ENCODE data around the gene FHAD1. TPM values are rescaled to one million over a fixed set of nuclear protein-coding genes. Genes with fewer than 3 reads are reported as not detected.

The FHAD1 gene
- total RNA-seq, 4 donors from 2014 or later = 0.95 to 1.7 TPM; not detected in 2

GRCh38 chr1:15210651-15211375 lies 36.2 kb upstream of the FHAD1 start:
- no peak for TF ChIP-seq POLR2A (IDR thresholded peaks at IDR 0.05)
- no peak for TF ChIP-seq CTCF (IDR thresholded peaks at IDR 0.05)
- peak in 1 of 3 donors; percentile 7 for DNase-seq
- H3K27ac ChIP-seq = no peak overlapping the region
- no peak overlapping the region for H3K4me3 ChIP-seq
- no peaks in the 10 kb centered on the region for H3K9me3 ChIP-seq
- peaks cover 0 to 7% (median 0%) of the 10 kb centered on the region in 3 donors for H3K36me3 ChIP-seq
- H3K4me1 ChIP-seq = peaks cover 0 to 14% (median 0%) of the 10 kb centered on the region in 4 donors
- H3K27me3 ChIP-seq = no peaks in the 10 kb centered on the region

DNA sequence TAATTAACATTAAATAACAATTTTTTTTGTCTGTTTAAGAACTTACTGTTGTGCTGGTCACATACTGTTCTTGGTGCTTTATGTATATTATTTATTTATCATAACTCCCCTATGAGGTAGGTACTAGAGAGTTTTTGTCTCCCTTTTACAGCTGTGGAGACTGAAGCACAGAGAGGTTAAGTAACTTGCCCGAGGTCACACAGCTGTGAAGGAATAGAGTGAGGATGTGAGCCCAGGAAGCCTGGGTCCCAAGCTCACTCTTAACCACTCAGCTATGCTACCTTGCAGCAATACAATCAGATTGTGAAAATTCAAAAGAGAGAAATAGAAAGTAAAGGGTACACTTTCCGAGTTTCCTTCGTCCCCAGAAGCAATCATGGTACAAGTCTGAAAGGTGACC lies 35.6 kb upstream of the FHAD1 start:
- no peak for TF ChIP-seq CTCF (IDR thresholded peaks at IDR 0.05)
- no peak for TF ChIP-seq POLR2A (IDR thresholded peaks at IDR 0.05)
- no peak overlapping the region for H3K27ac ChIP-seq
- no peak overlapping the region for H3K4me3 ChIP-seq
- peaks cover 0 to 14% (median 0%) of the 10 kb centered on the region in 4 donors for H3K4me1 ChIP-seq
- H3K27me3 ChIP-seq = no peaks in the 10 kb centered on the region
- no peaks in the 10 kb centered on the region for H3K9me3 ChIP-seq
- peaks cover 0 to 7% (median 0%) of the 10 kb centered on the region in 3 donors for H3K36me3 ChIP-seq
- DNase-seq = no peak

DNA sequence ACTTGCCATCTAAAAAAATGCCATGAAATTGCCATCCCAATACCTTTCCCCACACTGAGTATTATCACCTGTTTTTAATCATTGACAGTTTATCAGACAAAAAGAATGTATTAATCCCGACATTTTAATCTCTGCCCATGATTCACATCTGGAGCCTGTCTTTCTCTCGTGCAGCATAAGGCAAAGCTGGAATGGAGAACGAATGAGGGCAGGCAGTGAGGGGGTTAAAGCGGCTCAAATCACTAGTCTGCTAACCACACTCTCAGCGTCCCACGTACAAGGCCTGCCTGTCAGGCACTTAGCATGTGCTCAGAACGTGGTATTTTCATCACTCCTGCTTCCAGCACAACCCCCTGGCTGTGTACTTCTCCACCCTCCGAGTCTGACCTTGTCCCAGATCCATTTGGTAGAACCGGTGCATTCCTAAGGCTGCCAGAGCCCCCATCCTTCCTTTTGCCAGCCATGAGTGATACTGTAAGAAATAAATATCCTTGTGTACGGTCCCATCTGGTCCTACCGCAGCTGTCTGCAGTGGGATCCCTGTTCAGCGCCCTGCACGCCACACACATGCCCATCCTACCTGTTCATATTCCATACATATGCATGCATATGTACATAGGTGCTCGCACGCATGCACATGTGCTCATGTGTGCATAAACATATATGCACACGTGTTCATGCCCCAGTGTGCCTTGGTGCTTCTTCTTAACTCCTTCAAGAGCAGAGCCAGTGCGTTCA lies 34.6 kb upstream of the FHAD1 start:
- no peak overlapping the region for H3K4me3 ChIP-seq
- peak overlapping the region in 3 of 4 donors; percentile 11 to 63 (median 39) for H3K27ac ChIP-seq
- no peaks in the 10 kb centered on the region for H3K27me3 ChIP-seq
- H3K9me3 ChIP-seq = no peaks in the 10 kb centered on the region
- DNase-seq = no peak
- TF ChIP-seq CTCF (IDR thresholded peaks at IDR 0.05) = no peak
- no peak for TF ChIP-seq POLR2A (IDR thresholded peaks at IDR 0.05)
- H3K36me3 ChIP-seq = peaks cover 0 to 7% (median 0%) of the 10 kb centered on the region in 3 donors
- peaks cover 0 to 14% (median 0%) of the 10 kb centered on the region in 4 donors for H3K4me1 ChIP-seq

DNA sequence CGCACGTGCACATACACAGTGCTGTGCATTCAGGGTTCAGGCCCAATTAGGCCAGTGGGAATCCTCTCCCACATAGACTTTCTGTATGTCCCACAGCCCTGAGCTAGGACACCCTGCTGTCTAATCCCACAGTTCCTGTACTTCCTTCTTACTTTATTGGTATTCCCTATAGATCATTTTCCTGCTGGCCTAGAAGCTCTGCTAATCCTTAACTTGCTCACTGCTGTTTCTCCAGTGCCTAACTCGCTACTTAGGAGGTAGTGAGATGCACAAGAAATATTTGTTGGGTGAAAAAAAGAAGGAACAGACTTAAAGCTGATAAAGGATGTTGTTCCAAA lies 34.1 kb upstream of the FHAD1 start:
- DNase-seq = no peak
- Histone ChIP-seq H3K36me3 (peaks cover 0 to 7% (median 0%) of the 10 kb centered on the region in 3 donors), H3K9me3 (no peaks in the 10 kb centered on the region), H3K4me1 (peaks cover 0 to 14% (median 0%) of the 10 kb centered on the region in 4 donors), H3K4me3 (no peak overlapping the region), H3K27ac (peak overlapping the region in 3 of 4 donors; percentile 11 to 63 (median 39)), H3K27me3 (no peaks in the 10 kb centered on the region)
- TF ChIP-seq CTCF (IDR thresholded peaks at IDR 0.05) = no peak
- no peak for TF ChIP-seq POLR2A (IDR thresholded peaks at IDR 0.05)

DNA sequence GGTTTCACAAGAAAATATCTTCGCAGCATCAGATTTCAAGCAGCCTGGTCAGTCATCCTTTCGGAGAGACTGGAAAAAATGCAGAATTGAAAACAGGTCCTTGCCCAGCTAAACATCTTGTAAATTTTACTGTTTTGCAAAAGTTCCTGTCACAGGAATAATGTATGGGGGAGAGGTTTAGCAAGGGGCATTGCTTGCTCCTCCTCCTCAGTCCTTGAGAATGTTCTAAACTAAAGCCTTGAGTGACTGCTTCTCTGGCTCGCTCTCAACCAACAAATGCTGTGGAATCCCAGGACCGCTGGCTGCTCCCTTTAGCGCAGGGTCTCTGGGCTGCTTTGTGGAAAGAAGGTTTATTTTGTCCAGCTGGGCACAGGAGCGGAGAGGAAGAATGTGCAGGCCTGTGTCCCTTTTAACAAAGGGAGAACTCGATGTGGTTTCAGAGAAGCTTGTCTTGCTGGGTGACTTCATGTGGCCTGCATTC lies 33.6 kb upstream of the FHAD1 start:
- peak overlapping the region in 2 of 4 donors; percentile 39 to 63 for H3K27ac ChIP-seq
- DNase-seq = no peak
- TF ChIP-seq POLR2A (IDR thresholded peaks at IDR 0.05) = no peak
- TF ChIP-seq CTCF (IDR thresholded peaks at IDR 0.05) = no peak
- H3K27me3 ChIP-seq = no peaks in the 10 kb centered on the region
- H3K9me3 ChIP-seq = peaks cover 0 to 2% (median 0%) of the 10 kb centered on the region in 4 donors
- H3K4me3 ChIP-seq = no peak overlapping the region
- H3K4me1 ChIP-seq = peaks cover 0 to 14% (median 0%) of the 10 kb centered on the region in 4 donors
- peaks cover 0 to 7% (median 0%) of the 10 kb centered on the region in 3 donors for H3K36me3 ChIP-seq

Measured in Peyer's patch (tissue), 4 donors.